Measurements from ENCODE around the gene BPGM.
A peak's percentile ranks its signal among the peaks of the same experiment; 100 is the strongest.

BPGM gene

DNA sequence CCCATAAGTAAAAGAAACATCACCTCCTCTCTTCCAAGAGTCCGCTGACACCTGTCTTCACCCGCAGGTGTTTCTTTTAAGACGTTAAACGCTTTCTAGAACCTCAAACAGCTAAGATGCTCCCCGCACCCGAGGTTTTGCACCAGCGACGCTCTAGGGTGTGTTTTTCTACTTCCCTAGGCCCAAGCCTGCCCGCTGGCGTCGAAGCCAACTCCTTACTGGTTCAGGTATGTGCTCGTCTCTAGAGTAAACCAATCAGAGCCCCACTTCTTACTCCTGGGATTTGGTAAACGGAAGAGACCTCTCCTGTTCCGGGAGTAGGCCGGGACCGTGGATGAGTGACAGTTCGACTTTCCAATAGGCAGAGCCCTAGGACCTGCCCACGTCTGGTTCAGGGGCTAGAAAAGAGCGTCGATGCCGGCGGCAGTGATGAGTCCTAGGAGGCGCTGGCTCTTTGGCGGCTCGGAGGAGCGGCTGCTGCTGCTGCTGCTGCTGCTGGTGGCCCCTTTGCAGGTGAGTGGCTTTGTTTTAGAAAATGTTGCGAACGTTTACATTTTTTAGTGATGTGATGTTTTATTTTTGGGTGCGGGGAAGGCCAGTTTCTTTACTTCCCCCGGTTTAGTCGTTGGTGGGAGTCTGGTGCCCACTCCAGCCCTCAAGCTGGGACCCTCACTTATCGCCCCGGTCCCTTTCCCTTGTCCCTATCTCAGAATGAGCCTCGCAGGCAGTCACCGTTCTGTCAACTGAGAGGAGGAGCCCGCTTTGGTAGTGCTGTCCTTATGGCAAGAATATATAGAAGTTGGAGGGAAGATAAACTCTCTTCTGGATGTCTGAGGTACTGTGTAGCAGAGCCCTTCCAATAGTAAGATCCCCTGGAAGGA, at the start of gene BPGM:
Gene BPGM (plus strand): TSS at position 429 of the 881 bp plus-strand sequence. CDS start 14,655 bp downstream, outside the sequence.
- peak; percentile 95 for DNase-seq

DNA sequence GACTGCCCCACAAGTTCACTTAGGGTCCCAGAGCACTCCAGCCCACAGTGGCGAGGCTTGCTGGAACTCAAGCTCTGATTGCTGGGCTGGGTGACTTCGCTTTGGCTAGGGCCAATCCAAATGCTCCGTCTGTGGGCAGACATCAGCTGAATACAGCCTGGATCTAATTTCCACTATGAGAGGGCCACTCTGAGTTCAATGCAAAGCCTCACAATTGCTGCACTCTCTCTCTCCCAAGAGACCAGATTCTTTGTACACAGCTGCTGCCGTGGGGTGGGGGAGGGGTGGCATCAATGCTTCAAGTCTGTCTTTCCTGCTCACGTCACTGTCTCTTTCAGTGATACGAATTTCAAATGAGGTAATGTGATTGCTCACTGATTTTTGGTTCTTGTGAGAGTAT, 47.3 kb upstream of the BPGM start:
- DNase-seq: no peak

DNA sequence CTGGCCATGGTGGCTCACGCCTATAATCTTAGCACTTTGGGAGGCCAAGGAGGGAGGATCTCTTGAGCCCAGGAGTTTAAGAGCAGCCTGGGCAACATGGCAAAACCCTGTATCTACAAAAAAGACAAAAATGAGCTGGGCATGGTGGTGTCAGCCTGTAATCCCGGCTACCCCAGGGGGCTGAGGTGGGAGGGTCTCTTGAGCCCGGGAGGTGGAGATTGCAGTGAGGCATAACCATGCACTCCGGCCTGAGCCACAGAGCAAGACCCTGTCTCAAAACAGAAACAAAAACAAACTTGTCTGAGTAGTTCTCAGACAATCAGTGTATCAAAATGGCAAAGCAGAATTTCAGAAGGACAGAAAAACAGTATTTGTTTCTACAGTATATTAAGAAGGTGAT, 45.2 kb upstream of the BPGM start:
- DNase-seq: no peak

DNA sequence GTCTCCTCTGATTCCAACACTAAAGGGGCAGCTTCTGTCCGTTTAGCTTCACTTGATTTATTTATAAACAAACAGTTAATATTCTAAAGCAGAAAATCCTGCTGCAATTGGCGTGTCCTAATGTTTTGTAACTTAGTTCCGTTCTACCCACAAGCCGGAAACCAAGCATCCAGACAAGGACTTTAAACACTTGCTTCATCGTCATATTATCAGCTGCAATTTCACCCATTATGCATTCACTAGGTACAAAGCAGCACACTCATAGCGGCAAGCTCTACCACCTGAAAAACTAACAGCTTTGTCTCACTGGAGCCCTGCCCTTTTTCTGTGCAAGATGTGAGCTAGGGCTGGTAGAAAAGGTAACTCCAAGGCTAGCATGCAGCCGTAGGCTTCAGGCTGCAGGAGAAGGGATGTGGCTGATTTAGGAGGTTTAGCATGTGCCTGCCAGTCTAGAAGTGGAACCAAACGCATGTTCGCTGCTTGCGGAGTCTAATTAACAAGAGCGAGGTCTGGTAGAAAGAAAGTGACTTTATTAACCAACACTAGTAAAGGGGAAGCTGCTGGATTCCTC, 43.7 kb upstream of the BPGM start:
- no peak for DNase-seq

DNA sequence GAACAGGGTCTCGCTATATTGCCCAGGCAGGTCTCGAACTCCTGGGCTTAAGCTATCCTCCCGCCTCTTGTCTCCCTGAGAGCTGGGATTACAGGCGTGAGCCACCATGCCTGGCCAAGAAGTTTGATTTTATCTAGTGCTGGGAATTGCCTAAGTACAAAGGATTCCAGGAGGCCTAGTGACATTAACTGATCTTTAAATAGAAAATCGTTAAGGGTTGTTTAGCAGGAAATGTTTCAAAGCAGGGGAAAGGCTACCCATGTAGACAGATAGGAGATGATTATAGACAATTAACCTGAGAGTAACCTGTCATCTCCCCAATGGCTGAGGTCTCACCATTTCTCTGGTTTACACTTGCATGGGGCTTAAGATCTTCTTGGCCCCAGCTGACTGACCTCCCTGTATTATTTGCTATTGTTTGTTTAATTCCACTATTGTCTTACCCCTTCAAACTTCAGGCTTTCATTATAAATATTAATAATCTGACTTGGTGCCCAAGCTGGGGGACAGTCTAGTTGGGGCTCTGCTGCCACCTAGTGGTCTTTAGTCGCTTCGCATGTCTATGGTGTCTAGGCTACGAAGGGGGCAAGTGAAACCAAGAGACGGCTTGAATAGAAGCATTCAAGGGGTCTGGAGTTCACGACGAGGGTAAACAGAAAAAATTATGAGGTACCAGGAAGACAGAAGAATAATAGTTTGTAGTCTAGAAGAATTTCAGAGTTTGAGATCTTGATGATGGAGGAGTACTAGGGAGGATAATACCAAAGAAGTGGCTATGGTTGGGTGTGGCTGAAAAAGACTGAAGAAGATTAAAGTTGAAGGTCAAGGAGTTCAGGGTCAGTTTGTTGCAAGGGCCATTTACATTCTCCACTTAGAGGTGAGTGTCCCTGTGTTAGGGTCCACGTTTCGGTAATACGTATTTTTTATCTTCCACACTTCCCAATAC, 40.4 kb upstream of the BPGM start:
- peak; percentile 24 for DNase-seq

DNA sequence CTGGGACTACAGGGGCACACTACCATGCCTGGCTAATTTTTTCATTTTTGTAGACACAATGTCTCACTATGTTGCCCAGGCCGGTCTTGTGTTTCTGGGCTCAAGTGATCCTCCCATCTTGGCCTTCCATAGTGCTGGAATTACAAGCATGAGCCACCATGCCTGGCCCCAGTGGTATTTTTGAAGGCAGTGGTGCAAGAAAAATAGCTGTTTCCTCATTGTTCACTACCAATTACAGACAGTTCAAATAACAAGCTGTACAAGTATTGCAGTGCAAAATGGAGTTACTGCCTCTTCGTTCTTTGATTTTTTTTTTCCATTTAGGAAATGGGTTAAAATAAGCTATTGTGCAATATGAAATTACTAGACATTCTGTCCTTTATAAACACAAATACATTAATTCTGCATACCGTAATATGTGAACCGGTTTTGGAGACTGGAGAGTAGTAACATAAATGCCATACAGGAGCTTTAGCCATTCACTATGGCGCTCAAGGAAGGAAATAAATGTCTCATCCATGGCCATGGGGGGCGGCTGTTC, 35.0 kb upstream of the BPGM start:
- DNase-seq: no peak

DNA sequence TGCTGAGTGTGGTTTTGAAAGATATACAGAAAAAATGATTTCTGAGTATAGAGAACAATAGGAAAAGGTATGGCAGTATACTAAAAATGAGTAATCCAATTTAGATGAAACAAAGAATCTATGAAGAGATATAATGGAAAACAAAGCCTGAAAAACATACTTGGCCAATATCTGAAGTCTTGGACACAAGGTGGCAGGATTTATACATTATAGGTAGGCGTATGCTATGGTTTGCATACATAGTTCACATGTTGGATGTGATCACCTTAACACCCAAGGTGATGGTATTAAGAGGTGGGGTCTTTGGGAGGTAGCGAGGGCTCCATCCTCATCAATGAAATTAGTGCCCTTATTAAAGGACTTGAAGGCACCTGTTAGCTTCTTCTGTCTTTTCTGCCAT, 34.5 kb upstream of the BPGM start:
- no peak for DNase-seq

DNA sequence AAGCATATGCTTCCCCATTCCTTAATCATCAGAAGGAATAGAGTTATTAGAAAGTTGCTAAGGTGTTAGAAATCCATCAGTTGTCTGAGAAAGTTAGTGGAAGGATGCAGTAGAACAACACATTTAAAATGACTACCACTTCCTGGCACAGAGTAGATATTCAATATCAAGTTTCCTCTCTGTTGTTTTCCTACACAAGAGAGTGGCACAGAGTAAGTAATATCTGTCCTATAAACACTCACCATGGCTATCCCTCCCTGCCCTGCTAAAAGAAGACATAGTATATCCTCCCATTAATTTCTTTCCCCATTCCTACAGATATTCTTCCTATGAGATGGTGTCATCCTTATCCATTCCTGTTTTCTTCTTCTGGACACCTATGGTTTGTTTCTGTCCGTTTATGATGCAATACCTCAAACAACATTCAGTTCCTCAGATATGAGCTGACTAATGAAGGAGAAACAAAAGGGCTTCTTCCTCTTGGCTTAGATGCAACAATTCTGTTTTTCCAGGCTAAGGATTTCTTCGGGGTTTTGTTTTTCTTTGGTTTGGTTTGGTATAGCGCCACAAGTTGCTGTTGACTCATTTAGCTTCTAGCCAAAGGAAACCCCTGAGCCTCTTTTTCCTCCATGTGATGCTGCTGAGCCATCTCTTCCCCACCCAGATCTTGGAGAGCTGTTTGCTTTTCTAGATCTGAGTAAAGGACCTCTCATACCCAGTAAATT, 32.9 kb upstream of the BPGM start:
- no peak for DNase-seq

DNA sequence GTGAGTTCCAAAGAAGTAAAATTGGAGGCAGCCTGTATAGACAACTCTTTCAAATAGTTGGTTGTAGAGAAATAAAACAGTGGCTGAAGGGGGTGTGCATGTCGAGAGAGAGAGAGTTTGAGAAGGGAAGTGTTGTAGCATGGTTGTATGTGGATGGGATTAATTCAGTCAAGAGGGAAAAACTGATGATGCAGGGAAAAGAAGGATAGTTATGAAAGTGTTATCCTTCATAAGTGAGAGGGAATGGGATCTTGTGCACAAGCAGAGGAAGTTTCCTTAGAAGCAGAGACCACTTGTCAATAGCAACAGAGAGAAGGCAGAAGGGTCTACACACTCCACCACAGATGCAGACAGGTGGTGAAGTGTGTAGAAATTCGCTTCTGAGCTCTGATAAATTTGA, 30.0 kb upstream of the BPGM start:
- no peak for DNase-seq

DNA sequence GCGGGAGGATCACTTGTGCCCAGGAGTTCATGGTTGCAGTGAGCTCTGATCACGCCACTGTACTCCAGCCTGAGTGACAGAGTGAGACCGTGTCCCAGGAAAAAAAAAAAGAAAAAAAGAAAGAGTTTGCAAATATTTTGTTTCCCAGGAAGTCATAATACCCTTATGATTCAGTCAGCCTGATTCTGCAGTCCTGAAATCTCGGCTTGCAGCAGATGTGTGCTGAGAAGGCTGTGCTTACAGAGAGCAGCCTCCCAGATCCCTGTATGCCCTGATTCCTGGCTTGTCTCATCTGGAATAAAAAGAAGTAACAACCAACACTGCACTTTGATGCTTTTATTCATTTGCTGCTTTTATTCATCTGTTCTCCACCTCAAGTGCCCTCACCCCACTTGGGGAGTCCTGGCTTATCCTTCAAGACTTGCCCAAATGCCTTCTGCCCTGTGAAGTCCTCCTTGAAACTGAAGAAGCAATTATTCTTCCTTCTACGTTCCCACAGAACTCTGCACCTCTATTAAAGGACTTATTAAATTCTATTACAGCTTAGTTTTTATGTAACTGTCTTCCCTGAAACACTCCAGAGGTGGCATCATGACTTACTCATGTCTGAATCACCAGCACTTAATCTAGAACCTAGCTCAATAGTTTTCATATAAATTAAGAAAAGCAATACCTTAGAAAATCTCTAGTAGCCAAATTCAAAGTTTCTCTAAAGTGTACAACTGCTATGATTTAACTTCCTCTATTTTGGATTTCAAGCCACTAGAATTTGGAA, 27.7 kb upstream of the BPGM start:
- no peak for DNase-seq

DNA sequence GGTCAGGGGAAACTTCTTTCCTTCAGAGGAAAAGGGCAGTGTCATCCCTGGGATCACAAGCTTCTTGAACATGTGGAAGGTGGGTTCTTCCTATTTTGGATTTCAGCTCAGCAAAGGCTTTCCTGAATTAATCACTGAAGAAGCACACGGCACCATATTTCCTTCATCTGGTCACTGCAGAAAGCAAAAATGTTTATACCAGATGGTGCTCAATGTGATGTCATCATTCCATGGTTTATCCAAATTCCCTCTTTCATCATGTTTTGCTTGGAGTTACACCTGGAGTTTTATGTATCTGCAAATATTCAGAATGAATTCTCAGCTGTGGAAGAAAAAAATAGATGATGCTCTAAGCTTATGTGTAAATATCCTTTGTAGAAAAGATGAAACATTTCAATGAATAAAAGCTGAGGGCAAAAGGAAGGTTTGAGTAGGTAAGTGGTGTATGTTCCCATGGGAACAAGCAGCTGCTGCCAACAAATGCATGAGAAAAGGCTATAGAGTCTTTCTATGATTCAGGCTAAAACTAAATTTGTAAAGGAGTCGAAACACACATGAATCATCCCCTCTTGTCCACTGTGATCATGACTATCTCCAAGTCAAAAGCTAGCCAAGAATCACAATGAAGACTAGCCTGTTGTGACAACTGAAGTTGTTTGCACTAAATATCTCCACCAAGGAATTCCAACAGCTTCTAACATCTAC, 26.9 kb upstream of the BPGM start:
- no peak for DNase-seq

DNA sequence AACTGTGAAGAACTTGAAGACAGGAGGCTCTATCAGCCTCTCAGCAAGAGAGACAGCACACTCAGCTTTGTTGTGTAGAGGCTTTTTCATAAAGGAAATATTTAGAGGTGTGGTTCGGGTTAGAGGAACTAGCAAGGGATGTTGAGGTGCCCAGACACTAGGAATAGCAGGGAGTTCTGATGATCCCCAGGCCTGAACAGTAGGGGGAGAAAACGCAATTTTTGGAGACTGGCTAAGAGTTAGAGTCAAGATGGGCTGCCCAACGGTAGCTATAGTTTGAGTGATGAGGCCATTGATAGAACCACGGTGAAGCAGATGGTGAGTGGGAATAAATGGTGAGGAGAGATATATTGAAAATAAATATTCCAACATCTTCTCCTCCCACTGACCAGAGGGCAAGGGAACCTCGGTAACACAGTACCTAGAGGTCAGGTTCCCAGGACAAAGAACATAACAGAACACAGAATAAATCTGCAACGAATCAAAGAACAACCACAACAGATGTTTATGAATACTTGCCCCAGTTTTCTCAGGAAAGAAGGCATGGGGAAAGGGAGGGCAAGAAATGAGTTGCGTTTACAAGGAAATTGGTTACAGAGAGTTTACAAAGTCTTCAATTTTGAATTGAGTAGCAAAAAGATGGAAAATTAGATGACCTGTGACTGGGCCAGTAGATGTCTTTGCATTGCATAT, 24.2 kb upstream of the BPGM start:
- DNase-seq: no peak

DNA sequence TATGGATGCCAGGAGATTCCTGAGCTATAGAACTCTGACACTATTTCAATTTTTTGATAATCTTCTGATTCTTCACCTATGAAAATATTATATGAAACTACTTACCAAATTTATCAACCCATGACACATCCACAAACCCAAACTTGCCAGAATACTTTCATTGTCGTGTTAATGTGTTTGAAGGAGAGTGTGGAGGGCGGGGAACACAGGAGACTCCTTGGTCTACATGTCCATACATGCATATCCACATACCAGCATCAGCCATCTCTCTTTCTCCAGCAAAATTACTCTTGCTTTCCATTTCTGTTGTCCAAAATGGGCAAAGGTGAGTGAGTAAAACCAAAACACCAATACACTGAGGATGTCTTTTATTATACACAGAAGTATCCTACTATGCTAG, 23.5 kb upstream of the BPGM start:
- DNase-seq: no peak

DNA sequence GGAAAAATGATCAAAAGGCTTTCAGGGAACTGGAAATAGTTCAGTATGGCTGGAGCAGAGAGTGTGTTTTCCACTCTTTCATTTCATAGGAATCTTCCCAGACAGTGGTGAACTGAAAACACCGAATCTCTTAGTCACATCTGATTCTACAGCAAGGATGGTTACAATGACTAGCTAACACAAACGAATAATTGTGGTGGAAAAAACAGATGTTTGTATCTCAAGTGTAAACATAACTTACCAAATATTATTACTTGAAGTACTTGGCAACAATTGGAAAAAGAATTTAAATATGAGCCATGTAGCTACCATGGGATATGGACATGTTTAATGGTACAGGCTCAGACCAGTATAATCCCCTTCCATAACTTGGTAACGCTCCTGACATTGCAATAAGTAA, 21.1 kb upstream of the BPGM start:
- no peak for DNase-seq

DNA sequence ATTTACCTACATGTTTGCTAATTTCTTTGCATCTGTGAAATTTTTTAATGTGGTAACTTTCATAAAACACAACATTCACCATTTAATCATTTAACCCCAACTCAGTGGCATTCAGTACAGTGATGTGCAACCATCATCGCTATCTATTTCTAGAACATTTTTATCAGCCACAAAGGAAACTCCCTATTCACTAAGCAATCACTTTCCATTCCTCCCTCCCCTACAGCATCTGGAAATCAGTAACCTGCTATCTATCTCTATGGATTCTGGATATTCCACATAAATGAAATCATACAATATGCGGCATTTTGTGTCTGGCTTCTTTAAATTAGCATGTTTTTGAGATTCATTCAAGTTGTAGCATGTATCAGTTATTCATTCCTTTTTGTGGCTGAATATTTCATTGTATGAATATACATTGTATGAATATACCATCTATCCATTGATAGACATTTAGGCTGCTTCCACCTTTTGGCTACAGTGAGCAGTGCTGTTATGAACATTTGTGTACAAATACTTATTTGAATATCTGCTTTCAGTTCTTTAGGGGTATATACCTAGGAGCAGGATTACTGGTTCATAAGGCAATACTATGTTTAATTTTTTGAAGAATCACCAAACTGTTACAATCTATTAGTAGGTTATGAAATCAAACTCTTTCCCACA, 19.4 kb upstream of the BPGM start:
- DNase-seq: no peak

DNA sequence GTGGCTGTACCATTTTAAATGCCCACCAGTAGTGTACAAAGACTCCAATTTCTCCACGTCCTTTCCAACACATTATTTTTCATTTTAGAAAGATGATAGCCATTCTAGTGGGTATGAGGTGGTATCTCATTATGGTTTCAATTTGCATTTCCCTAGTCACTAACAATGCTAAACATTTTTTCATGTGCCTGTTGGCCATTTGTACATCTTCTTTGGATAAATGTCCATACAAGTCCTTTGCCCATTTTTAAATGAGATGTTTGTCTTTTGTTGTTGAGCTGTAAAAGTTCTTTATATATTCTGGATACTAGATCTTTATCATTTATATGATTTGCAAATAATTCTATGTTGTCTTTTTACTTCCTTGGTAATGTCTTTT, 18.9 kb upstream of the BPGM start:
- DNase-seq: no peak

DNA sequence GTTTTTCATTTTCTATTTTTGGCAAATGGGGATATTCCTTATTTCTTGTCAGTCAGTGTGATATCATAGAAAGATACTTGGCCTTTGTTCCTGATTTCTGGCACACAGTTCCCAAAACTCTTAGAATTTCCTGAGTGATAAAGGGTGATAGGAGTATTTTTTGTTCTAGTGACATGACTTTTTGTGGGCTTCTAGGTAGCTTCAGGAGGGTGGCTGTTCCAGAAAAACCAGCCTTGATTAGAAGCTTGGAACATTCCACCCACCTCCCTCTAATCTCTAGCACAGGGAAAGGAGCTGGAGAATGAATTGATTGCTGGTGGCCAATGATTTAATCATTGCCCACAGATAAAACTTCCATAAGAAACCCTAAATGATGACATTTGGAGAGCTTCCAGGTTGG, 17.2 kb upstream of the BPGM start:
- no peak for DNase-seq

DNA sequence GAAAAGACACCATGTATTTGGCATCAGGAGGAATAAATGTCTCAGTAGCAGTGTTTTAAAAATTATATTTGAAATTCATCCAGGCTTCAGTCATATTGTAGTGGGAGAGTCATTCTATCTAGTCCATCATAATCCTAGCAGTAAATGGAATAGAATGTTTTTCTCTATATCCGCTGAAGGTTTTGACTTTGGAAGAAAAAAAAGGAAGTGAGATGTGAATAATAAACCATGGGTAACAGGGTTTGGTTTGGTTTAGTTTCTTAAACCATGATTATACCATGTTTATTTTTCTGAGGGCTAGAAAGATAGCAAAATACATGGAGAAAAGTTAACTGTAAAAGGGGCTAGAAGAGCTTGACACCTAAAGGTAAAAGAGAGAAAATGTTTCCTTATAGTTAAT, 16.4 kb upstream of the BPGM start:
- no peak for DNase-seq

DNA sequence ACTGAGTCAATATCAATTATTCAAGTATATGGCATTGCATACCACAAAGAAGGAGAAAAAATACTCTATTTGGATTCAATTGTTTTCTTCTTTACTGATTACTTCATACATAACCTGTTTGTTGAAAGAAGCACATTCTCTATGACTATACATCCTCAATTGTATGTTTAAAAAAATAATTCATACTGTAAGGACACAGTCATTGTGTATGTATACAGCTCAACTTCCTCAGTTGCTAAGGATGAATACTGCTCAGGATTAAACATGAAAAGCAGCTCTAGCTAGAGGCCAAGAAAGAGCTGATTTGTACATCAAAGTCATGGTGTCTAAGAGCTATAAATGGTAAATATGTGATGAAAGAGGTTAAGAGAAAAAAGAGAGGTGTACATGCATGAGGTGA, 15.8 kb upstream of the BPGM start:
- DNase-seq: no peak

DNA sequence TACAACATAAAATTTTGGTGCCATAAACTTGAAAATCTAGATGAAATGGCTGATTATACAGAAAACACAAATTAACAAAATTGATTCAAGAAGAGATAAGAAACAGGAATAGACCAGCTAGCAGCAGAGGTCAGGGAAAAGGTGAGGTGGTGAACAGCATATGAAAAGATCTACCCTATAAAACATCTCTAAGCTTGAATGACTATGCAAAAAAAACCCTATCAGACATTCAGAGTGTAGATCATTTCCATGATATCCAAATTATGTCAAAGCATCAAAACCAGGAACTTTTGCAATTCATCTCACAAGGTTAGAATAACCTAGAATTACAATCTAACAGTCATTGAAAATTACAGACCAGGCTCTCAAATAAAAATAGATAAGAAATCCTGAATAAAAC, 14.6 kb upstream of the BPGM start:
- no peak for DNase-seq

All from stimulated activated naive CD4-positive, alpha-beta T cell treated with Interleukin-2 at 50 U/mL for 16 hours (primary cell).